OCI-LY7 (cell line): ENCODE data around the gene ADARB2. TPM values are rescaled to one million over a fixed set of nuclear protein-coding genes. Genes with fewer than 3 reads are reported as not detected.

Experiments
- BruUV-seq: library from RNA; stranded (reverse); fragments of 400-500 nt; replicated peaks from 2 replicates; lab custom pipeline; 2021; lab: Mats Ljungman, UMichigan
- CTCF ChIA-PET: fragments of 300-600 bp; sonication (Branson Sonifier 250); formaldehyde crosslinking; loops from one replicate; lab custom pipeline; 2022; ENCODE audit warnings: antibody characterized with exemption; ENCODE audit not compliant: unreplicated experiment; lab: Charles Lee
- POLR2A ChIA-PET: fragments of 300-600 bp; sonication (Branson Sonifier 250); formaldehyde crosslinking; loops from one replicate; lab custom pipeline; 2022; ENCODE audit warnings: antibody characterized with exemption; lab: Charles Lee
- DNase-seq: peaks from one replicate; pipeline ENCODE4 v3.0.0-alpha.2; 2015; ENCODE audit warnings: low spot score
- H2AFZ ChIP-seq: fragments of 200-600 bp; sonication (generic), shearing (Covaris generic); 2 replicates; pipeline ENCODE4 v1.6.1; 2014; ENCODE audit warnings: mild to moderate bottlenecking, antibody characterized with exemption, low read length, moderate library complexity
- H3K27ac ChIP-seq: fragments of 200-600 bp; sonication (generic); 2 replicates; pipeline ENCODE4 v1.5.1; 2014; ENCODE audit warnings: mixed run types, low read depth, mild to moderate bottlenecking, moderate library complexity, low read length, inconsistent platforms; ENCODE audit not compliant: poor library complexity, severe bottlenecking
- H3K36me3 ChIP-seq: fragments of 200-600 bp; sonication (generic); 2 replicates; pipeline ENCODE4 v1.6.1; 2014; ENCODE audit warnings: mild to moderate bottlenecking, antibody characterized with exemption, low read length, moderate library complexity, mixed read lengths; ENCODE audit not compliant: insufficient read depth
- H3K4me1 ChIP-seq: fragments of 200-600 bp; sonication (generic); 2 replicates; pipeline ENCODE4 v1.5.1; 2014; ENCODE audit warnings: mild to moderate bottlenecking, low read length; ENCODE audit not compliant: insufficient read depth, poor library complexity, severe bottlenecking
- H3K4me2 ChIP-seq: fragments of 200-600 bp; sonication (generic); 2 replicates; pipeline ENCODE4 v1.6.1; 2014; ENCODE audit warnings: mild to moderate bottlenecking, low read length
- H3K4me3 ChIP-seq: fragments of 200-600 bp; sonication (generic); 2 replicates; pipeline ENCODE4 v1.5.1; 2014; ENCODE audit warnings: mild to moderate bottlenecking, low read depth, low read length; ENCODE audit not compliant: poor library complexity, severe bottlenecking
- H3K79me2 ChIP-seq: fragments of 200-600 bp; sonication (generic); 2 replicates; pipeline ENCODE4 v1.6.1; 2016; ENCODE audit warnings: low read depth, mild to moderate bottlenecking, low read length, moderate library complexity, mixed read lengths; ENCODE audit not compliant: insufficient read depth
- H3K9me2 ChIP-seq: fragments of 200-600 bp; sonication (generic); 2 replicates; pipeline ENCODE4 v1.6.1; 2016; ENCODE audit warnings: mild to moderate bottlenecking, low read length, mixed read lengths; ENCODE audit not compliant: insufficient read depth
- H3K9me3 ChIP-seq: fragments of 200-600 bp; sonication (generic); 2 replicates; pipeline ENCODE4 v1.6.1; 2014; ENCODE audit warnings: mild to moderate bottlenecking, mixed run types, low read length, mixed read lengths
- H4K20me1 ChIP-seq: fragments of 200-600 bp; sonication (generic); 2 replicates; pipeline ENCODE4 v1.6.1; 2014; ENCODE audit warnings: mild to moderate bottlenecking, antibody characterized with exemption, low read length, moderate library complexity, mixed read lengths; ENCODE audit not compliant: insufficient read depth
- EZH2phosphoT487 ChIP-seq: fragments of 200-600 bp; sonication (generic); IDR thresholded peaks from 2 replicates; pipeline ENCODE4 v1.6.1; 2018; ENCODE audit warnings: low read depth, borderline replicate concordance, mild to moderate bottlenecking, mixed run types, antibody characterized with exemption, low read length, moderate library complexity, mixed read lengths
- intact Hi-C: fragments of 100-400 bp; cut with micrococcal nuclease; formaldehyde crosslinking; loops from one replicate; pipeline ENCODE4 v1.10.0; 2022; ENCODE audit not compliant: unreplicated experiment
- total RNA-seq, 2 experiments: library from RNA; depleted of rRNA in 1 of 2; stranded (reverse); fragments of >200 nt in 1 of 2; shearing (Covaris generic) in 1 of 2; gene quantifications; 2 replicates each; pipeline ENCODE4 v1.2.3, GENCODE V29; 2014 to 2022
- TF ChIP-seq, protein P1 (sequence below): fragments of 200-600 bp; sonication (generic); conservative IDR thresholded peaks from 2 replicates; pipeline ENCODE4 v1.5.1; 2014; ENCODE audit warnings: mild to moderate bottlenecking, antibody characterized with exemption, low read length, moderate library complexity, mixed read lengths

Gene ADARB2
- total RNA-seq, 2 experiments from 2014 or later, result 0.03 TPM; not detected in 1

- ChIA-PET POLR2A (no interaction called here), CTCF (no interaction called here)
- no peaks in the 10 kb centered on the region for H3K9me3 ChIP-seq
- H3K4me1 ChIP-seq, result no peaks in the 10 kb centered on the region
- no peak overlapping the region for H3K4me3 ChIP-seq
- TF ChIP-seq, protein P1, sequence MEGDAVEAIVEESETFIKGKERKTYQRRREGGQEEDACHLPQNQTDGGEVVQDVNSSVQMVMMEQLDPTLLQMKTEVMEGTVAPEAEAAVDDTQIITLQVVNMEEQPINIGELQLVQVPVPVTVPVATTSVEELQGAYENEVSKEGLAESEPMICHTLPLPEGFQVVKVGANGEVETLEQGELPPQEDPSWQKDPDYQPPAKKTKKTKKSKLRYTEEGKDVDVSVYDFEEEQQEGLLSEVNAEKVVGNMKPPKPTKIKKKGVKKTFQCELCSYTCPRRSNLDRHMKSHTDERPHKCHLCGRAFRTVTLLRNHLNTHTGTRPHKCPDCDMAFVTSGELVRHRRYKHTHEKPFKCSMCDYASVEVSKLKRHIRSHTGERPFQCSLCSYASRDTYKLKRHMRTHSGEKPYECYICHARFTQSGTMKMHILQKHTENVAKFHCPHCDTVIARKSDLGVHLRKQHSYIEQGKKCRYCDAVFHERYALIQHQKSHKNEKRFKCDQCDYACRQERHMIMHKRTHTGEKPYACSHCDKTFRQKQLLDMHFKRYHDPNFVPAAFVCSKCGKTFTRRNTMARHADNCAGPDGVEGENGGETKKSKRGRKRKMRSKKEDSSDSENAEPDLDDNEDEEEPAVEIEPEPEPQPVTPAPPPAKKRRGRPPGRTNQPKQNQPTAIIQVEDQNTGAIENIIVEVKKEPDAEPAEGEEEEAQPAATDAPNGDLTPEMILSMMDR, result no peak
- TF ChIP-seq EZH2phosphoT487, result no peak
- H3K9me2 ChIP-seq, result no peaks in the 10 kb centered on the region
- intact Hi-C loops, result no loop called here
- H3K79me2 ChIP-seq, result no peaks in the 10 kb centered on the region
- BruUV-seq, result no TSS peak
- no peaks in the 10 kb centered on the region for H3K36me3 ChIP-seq
- no peak overlapping the region for H3K4me2 ChIP-seq
- no peak for DNase-seq
- H2AFZ ChIP-seq, result no peak overlapping the region
- no peaks in the 10 kb centered on the region for H4K20me1 ChIP-seq
- H3K27ac ChIP-seq, result no peak overlapping the region
Measured at GRCh38 chr10:1311726-1312125, 425.6 kb downstream of the ADARB2 start.

DNA sequence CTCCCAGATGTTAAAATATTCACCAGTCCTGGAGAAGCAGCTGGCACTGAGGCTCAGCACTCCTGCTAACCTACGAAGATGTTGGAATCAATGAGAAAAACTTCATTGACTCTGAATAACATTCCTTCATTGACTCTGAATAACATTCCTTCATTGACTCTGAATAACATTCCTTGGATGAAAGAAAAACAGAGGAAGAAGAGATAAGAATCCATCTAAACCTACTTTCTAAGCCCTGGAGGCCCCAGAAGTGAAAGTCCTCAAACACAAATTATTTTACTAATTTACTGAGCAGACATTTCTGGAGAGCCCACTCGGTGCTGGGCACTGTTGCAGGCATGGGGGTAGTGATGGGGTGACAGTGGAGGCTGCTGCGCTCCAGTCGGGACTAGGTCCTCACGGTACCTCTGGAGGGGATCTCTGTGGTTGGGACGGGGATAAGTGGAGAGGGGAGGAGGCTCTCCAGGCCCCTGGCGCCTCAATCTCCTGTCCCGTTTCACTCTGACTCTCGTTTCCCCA, 427.0 kb downstream of the ADARB2 start:
- Histone ChIP-seq H4K20me1 (no peaks in the 10 kb centered on the region), H3K27ac (no peak overlapping the region), H3K9me3 (no peaks in the 10 kb centered on the region), H3K4me1 (no peaks in the 10 kb centered on the region), H3K4me2 (no peak overlapping the region), H3K36me3 (no peaks in the 10 kb centered on the region), H3K9me2 (no peaks in the 10 kb centered on the region), H3K4me3 (no peak overlapping the region), H3K79me2 (no peaks in the 10 kb centered on the region), H2AFZ (no peak overlapping the region)
- intact Hi-C loops, result no loop called here
- CTCF ChIA-PET, result no interaction called here
- TF ChIP-seq, protein P1, result no peak
- TF ChIP-seq EZH2phosphoT487, result no peak
- DNase-seq, result no peak
- no TSS peak for BruUV-seq
- POLR2A ChIA-PET, result no interaction called here

GRCh38 chr10:1309617-1310270, 427.6 kb downstream of the ADARB2 start:
- intact Hi-C loops, result no loop called here
- Histone ChIP-seq H3K79me2 (no peaks in the 10 kb centered on the region), H2AFZ (no peak overlapping the region), H4K20me1 (no peaks in the 10 kb centered on the region), H3K9me3 (no peaks in the 10 kb centered on the region), H3K4me2 (no peak overlapping the region), H3K27ac (no peak overlapping the region), H3K36me3 (no peaks in the 10 kb centered on the region), H3K9me2 (no peaks in the 10 kb centered on the region), H3K4me1 (no peaks in the 10 kb centered on the region), H3K4me3 (no peak overlapping the region)
- ChIA-PET POLR2A (no interaction called here), CTCF (no interaction called here)
- no TSS peak for BruUV-seq
- no peak for DNase-seq
- TF ChIP-seq, protein P1, result no peak
- TF ChIP-seq EZH2phosphoT487, result no peak
